Parathyroid adenoma (tissue), 2 donors: ENCODE results near the gene TAPBPL.
A peak's percentile ranks its signal among the peaks of the same experiment; 100 is the strongest.

Experiments used
- H2AFZ ChIP-seq: fragments of 300-600 bp; sonication (generic); one replicate; pipeline ENCODE4 v1.7.0; 2017; ENCODE audit warnings: antibody characterized with exemption, mild to moderate bottlenecking
- H3K27ac ChIP-seq: fragments of 300-600 bp; sonication (generic); one replicate; pipeline ENCODE4 v1.7.0; 2017
- H3K27me3 ChIP-seq: fragments of 300-600 bp; sonication (generic); one replicate; pipeline ENCODE4 v1.7.0; 2017; ENCODE audit warnings: low read length; ENCODE audit not compliant: control insufficient read depth, insufficient read depth
- H3K36me3 ChIP-seq: fragments of 300-600 bp; sonication (generic); one replicate; pipeline ENCODE4 v1.7.0; 2017; ENCODE audit warnings: low read length; ENCODE audit not compliant: control insufficient read depth, insufficient read depth
- H3K4me1 ChIP-seq: fragments of 300-600 bp; sonication (generic); one replicate; pipeline ENCODE4 v1.7.0; 2017; ENCODE audit warnings: control low read depth
- H3K4me2 ChIP-seq: fragments of 300-600 bp; sonication (generic); one replicate; pipeline ENCODE4 v1.7.0; 2017; ENCODE audit warnings: low read length
- H3K4me3 ChIP-seq: fragments of 300-600 bp; sonication (generic); one replicate; pipeline ENCODE4 v1.7.0; 2017; ENCODE audit warnings: low read depth, low read length
- H3K79me2 ChIP-seq: fragments of 300-600 bp; sonication (generic); one replicate; pipeline ENCODE4 v1.7.0; 2017; ENCODE audit warnings: control low read depth
- H3K9ac ChIP-seq: fragments of 300-600 bp; sonication (generic); one replicate; pipeline ENCODE4 v1.7.0; 2017; ENCODE audit warnings: mild to moderate bottlenecking
- H3K9me3 ChIP-seq: fragments of 300-600 bp; sonication (generic); one replicate; pipeline ENCODE4 v1.7.0; 2017; ENCODE audit warnings: low read length; ENCODE audit not compliant: control insufficient read depth
- TF ChIP-seq, protein P1 (sequence below): fragments of 300-600 bp; sonication (generic); IDR thresholded peaks from one replicate; pipeline ENCODE4 v1.7.0; 2017; ENCODE audit warnings: antibody characterized with exemption, mild to moderate bottlenecking
- donor health status: primary hyperparathyroidism.

The TAPBPL gene

DNA sequence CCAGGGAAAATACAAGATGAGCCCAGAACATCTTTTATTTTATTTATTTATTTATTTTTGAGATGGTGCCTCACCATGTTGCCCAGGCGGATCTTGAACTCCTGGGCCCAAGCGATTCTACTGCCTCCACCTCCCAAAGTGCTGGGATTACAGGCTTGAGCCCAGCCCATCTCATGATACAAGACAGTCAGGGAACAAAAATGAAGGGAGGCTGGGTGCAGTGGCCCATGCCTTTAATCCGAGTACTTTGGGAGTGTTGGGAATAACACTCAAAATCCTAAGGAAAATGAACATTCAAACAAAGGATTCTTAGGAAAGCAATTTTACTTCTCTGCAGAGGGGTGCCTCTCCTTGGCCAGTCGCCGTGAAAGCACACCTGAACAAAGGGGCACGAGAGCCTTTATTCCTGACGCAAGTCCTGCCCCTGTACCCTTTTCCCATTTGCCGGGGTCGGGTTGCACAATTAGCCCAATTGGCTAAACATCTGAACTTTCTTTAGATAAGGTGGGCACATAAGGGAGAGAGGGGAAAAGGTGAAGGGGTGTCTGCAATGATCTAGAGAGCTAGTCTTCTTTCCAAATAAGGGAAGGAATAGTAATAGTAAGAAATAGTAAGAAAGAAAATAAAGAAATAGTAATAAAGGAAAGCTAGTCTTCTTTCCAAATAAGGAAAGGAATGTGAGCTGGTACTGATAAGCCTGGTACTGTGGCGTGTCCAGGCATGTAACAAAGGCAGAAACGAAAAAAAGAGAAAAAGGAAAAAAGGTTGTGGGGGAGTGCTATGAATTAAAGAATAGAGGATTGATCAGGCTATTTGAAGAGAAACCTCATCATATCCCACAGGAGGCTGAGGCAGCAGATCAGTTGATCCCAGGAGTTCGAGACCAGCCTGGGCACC lies 55.5 kb downstream of the TAPBPL start:
- TF ChIP-seq, protein P1, sequence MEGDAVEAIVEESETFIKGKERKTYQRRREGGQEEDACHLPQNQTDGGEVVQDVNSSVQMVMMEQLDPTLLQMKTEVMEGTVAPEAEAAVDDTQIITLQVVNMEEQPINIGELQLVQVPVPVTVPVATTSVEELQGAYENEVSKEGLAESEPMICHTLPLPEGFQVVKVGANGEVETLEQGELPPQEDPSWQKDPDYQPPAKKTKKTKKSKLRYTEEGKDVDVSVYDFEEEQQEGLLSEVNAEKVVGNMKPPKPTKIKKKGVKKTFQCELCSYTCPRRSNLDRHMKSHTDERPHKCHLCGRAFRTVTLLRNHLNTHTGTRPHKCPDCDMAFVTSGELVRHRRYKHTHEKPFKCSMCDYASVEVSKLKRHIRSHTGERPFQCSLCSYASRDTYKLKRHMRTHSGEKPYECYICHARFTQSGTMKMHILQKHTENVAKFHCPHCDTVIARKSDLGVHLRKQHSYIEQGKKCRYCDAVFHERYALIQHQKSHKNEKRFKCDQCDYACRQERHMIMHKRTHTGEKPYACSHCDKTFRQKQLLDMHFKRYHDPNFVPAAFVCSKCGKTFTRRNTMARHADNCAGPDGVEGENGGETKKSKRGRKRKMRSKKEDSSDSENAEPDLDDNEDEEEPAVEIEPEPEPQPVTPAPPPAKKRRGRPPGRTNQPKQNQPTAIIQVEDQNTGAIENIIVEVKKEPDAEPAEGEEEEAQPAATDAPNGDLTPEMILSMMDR: no peak
- Histone ChIP-seq H3K4me1 (peaks cover 13% of the 10 kb centered on the region), H3K27me3 (no peaks in the 10 kb centered on the region), H3K9me3 (no peaks in the 10 kb centered on the region), H3K4me2 (peak overlapping the region; percentile 35), H3K4me3 (no peak overlapping the region), H2AFZ (no peak overlapping the region), H3K9ac (no peak overlapping the region), H3K27ac (peak overlapping the region; percentile 20), H3K36me3 (no peaks in the 10 kb centered on the region), H3K79me2 (peaks cover 7% of the 10 kb centered on the region)

DNA sequence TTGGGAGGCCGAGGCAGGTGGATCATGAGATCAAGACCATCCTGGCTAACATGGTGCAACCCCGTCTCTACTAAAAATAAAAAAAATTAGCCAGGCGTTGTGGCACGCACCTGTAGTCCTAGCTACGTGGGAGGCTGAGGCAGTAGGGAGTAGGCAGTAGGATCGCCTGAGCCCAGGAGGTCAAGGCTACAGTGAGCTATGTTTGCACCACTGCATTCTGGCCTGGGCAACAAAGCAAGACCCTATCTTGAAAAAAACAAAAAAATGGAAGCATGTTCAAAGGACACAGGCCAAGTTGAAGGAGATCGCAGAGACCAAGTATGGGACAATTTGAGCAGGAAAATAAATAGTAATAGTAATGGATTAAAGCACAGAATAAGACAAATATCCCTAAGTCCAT lies 56.2 kb downstream of the TAPBPL start:
- Histone ChIP-seq H3K4me1 (peaks cover 13% of the 10 kb centered on the region), H3K79me2 (peaks cover 7% of the 10 kb centered on the region), H3K27me3 (no peaks in the 10 kb centered on the region), H2AFZ (no peak overlapping the region), H3K9ac (no peak overlapping the region), H3K27ac (no peak overlapping the region), H3K4me3 (no peak overlapping the region), H3K9me3 (no peaks in the 10 kb centered on the region), H3K36me3 (no peaks in the 10 kb centered on the region), H3K4me2 (no peak overlapping the region)
- TF ChIP-seq, protein P1: no peak
